GM20431 (cell line): ENCODE data around the gene SLC16A1.

ENCODE experiments used
- in situ Hi-C: fragments of 300-500 bp; cut with MseI, MboI; formaldehyde crosslinking; loops from one replicate; pipeline ENCODE4 v1.15.0; 2020; ENCODE audit warnings: low sequenced_read_pairs; ENCODE audit not compliant: unreplicated experiment

Gene SLC16A1

GRCh38 chr1:112889052-112889768, 66.8 kb downstream of the SLC16A1 start:
- in situ Hi-C loops, result loop anchor here (25.0 kb wide), 1 partner anchor 148 kb away; no protein-coding TSS in a partner anchor

DNA sequence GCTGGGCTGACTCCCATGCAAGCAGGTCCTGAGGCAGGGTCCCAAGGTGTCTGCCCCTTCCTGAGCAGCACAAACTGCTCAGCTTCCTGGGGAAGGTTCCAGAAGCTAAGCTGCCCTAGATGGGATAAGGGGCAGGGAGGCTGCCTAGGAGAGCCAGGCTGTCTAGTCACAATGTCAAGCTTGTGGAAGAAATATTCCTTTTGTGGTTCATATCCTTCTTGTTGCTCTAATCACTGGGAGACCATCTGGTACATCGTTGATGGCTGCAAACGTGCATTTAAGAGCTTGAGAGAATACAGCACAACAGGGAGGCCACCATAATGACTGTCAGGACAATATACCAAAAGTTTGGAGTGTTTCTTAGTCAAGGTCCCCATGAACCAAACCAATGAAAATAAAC, 67.4 kb downstream of the SLC16A1 start:
- in situ Hi-C loops, result loop anchor here (25.0 kb wide), 1 partner anchor 149 kb away; no protein-coding TSS in a partner anchor

- in situ Hi-C loops, result loop anchor here (25.0 kb wide), 1 partner anchor 150 kb away; no protein-coding TSS in a partner anchor
Observed at GRCh38 chr1:112887599-112888283, 68.3 kb downstream of the SLC16A1 start.

DNA sequence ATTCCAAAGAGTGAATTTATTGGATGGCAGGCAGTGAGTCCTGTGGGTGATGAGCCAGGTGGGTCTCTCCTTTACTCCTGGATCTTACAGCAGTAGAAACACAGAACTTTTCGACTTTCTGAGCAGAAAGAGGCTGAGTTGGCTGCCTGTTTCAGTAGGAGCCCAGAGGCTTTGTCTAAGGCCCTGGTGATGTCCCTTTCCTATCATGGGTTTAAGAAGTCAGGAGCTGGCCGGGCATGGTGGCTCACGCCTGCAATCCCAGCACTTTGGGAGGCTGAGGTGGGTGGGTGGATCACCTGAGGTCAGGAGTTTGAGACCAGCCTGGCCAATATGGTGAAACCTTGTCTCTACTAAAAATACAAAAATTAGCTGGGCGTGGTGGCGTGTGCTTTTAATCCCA, 71.0 kb downstream of the SLC16A1 start:
- in situ Hi-C loops, result loop anchor here (25.0 kb wide), 1 partner anchor 152 kb away; no protein-coding TSS in a partner anchor

DNA sequence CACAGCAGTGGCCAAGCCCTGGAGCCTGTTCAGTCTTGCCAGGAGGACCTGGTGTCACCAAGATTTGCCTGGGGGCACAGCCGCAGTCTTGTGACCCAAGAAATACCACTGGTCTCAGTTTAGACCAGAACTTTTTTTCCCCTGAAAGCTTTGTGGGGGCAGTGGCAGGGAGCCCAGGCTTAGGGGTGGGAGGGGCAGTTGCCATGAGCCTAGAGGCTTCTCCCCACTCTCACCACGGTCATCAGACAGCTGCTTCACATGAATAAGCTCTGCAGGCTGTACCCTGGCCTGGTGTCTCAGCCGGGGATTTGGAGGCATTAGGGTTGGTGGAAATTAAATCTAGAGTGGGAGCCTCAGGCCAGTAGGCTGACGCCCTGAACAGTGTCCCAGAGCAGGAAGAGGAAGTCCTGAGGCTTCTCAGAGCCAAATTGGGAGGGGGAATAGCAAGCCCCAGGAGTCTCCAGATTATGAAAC, 73.7 kb downstream of the SLC16A1 start:
- in situ Hi-C loops, result loop anchor here (25.0 kb wide), 1 partner anchor 155 kb away; no protein-coding TSS in a partner anchor

DNA sequence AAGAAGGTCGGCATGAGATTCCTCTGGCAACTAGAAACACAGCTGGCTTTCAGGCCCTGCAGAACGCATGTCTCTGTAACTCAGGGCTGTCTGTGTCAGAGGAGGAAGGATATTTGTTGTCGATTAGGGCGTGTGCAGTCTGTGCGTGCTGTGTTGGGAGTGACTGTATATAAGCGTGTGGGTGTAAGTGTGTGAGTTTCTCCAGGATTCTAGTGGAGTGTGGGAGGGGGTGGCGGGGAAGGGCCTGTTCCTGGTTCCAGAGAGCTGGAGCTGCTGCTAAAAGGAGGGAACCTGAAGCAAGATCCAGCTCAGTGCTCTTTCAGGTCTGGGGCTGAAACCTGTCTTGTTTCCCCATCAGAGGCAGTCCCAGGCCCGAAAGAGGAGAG, 74.3 kb downstream of the SLC16A1 start:
- in situ Hi-C loops, result loop anchor here (25.0 kb wide), 1 partner anchor 156 kb away; no protein-coding TSS in a partner anchor

DNA sequence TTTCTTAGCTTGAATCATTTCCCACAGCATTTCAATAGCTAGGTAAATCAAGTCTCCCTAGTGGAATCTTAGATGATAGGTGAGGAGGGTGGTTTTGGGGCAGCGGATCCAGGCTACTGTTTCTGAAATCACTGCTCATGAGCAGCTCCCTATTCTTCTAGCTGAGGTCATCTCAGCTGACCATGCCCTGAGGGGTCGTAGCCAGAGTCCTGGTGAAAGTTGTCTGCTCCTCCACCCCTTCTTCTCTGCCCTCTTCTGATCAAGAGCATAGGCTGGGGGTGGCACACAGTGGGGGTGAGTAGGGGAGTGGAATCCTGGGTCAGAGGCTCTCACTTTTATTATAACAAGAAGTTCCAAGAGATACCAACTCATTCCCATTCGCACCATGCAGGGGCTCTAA, 76.2 kb downstream of the SLC16A1 start:
- in situ Hi-C loops, result loop anchor here (25.0 kb wide), 1 partner anchor 157 kb away; no protein-coding TSS in a partner anchor

- in situ Hi-C loops, result loop anchor here (25.0 kb wide), 1 partner anchor 159 kb away; no protein-coding TSS in a partner anchor
Observed at GRCh38 chr1:112878321-112878720, 77.7 kb downstream of the SLC16A1 start.

GRCh38 chr1:112877750-112878149, 78.2 kb downstream of the SLC16A1 start:
- in situ Hi-C loops, result loop anchor here (25.0 kb wide), 1 partner anchor 160 kb away; no protein-coding TSS in a partner anchor

DNA sequence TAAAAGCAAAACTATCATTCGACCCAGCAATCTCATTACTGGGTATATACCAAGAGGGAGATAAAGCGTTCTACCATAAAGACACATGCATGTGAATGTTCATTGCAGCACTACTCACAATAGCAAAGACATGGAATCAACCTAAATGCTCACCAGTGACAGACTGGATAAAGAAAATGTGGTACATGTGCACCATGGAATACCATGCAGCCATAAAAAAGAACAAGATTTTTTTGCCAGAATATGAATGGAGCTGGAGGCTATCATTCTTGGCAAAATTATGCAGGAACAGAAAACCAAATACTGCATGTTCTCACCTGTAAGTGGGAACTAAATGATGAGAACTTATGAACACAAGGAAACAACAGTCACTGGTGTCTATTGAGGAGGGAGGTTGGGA, 79.7 kb downstream of the SLC16A1 start:
- in situ Hi-C loops, result loop anchor here (25.0 kb wide), 1 partner anchor 161 kb away; no protein-coding TSS in a partner anchor

DNA sequence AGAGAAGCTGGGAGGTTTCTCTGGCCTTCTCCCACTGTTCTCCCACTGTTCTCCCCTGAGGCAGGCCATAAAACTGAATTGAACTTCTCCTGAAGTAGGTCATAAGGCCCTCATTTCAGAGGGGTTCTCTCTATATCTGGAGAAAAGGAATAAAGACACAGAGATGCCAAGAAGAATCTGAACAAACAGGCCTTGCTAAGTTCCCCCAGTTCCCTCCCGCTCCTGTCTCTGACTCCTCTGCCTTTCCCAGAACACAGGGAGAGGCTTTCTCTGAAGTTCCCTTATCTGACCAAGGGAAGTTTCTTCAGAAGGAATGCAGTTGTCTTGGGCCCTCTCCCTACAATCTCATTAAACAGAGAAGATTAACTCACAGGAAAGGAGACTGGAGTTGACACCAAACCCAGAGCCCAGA, 83.4 kb downstream of the SLC16A1 start:
- in situ Hi-C loops, result no loop called here

GRCh38 chr1:112870887-112871646, 84.9 kb downstream of the SLC16A1 start:
- in situ Hi-C loops, result no loop called here

- in situ Hi-C loops, result no loop called here
Observed at GRCh38 chr1:112869895-112870294, 86.1 kb downstream of the SLC16A1 start.

DNA sequence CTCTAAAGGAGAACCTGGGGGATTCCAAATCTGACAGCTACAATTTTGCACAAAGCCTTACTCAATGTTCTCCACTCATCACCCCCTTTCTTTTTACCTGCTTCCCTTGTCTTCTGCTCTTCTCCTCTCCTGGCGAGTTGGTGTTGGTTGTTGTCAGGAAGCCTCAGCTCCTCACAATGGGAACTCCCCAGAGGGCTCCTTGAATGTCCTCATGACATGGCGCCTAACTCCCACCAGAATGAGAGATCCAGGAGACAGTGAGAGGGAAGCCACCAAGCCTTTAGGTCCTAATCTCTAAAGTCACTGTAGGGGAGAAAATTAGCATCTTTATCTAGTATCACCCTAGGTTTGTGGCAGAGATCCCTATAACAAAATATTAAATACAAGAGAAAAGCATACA, 87.8 kb downstream of the SLC16A1 start:
- in situ Hi-C loops, result no loop called here

- in situ Hi-C loops, result no loop called here
Observed at GRCh38 chr1:112866981-112867380, 89.0 kb downstream of the SLC16A1 start.

DNA sequence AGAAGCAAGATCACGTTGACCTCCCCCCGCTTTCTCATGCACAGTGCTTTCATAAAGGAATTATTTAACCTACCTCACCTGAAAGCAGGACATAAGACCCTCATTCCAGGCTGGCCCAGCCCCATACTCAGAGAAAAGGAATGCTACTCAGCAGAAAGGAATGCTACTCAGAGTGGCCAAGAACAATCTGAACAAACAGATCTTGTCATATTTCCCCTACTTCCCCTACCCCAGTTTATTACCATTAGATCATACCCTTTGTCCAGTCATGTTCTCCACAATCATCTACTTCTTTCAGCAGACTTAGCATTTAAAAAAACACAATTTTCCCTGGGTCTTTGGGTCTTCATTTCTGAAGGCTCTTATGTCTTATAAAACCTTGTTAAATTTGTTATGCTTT, 89.8 kb downstream of the SLC16A1 start:
- in situ Hi-C loops, result no loop called here

DNA sequence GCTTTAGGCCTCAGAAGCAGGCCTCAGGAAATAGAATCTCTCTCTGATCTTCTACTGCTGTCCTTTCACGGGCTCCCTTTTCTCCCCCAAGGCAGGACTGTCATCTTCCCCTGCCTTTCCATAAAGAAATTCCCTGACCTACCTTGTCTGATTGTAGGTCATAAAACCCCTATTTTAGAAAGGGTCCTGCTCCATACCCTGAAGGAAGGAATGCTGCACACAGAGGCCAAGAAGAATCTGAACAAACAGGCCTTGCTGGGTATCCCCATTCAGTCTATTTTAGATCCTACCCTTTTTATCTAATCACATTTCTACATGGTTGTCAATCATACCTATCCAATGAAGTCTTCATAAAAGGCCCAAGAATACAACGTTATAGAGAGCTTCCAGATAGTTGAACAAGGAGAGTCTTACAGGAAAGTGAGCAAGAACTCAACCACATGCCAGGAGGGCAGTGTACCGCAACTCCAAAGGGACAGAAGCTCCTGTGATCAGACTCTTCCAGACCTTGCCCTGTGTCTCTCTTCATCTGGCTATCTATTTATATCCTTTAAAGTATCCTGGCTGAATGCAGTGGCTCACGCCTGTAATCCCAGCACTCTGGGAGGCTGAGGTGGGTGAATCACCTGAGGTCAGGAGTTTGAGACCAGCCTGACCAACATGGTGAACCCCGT, 93.1 kb downstream of the SLC16A1 start:
- in situ Hi-C loops, result no loop called here
